Muscle of leg (tissue), 11 donors: ENCODE data around the gene NCOA3. TPM values are rescaled to one million over a fixed set of nuclear protein-coding genes. Genes with fewer than 3 reads are reported as not detected.
"Not testable (repeated sequence)": the region's sequence is repeated elsewhere in the genome, so short reads cannot be mapped to it uniquely, and the experiment has no call there.

Experiments
- DNase-seq: peaks from one replicate; pipeline ENCODE4 v3.0.0; 2013
- H3K27ac ChIP-seq: one replicate; pipeline ENCODE4 v1.5.1; 2013; ENCODE audit warnings: mild to moderate bottlenecking, low read length, control low read depth
- H3K27me3 ChIP-seq: one replicate; pipeline ENCODE4 v1.6.1; 2013; ENCODE audit warnings: low read length; ENCODE audit not compliant: control insufficient read depth, insufficient read depth
- H3K36me3 ChIP-seq: one replicate; pipeline ENCODE4 v1.6.1; 2013; ENCODE audit warnings: low read length; ENCODE audit not compliant: control insufficient read depth, insufficient read depth
- H3K4me1 ChIP-seq: one replicate; pipeline ENCODE4 v1.6.1; 2013; ENCODE audit warnings: low read length; ENCODE audit not compliant: control insufficient read depth, insufficient read depth
- H3K4me3 ChIP-seq: one replicate; pipeline ENCODE4 v1.5.1; 2013; ENCODE audit warnings: low read length, control low read depth
- H3K9me3 ChIP-seq: replicated peaks from 2 replicates; pipeline ENCODE4 v1.6.1; 2013; ENCODE audit warnings: low read depth, low read length; ENCODE audit not compliant: control insufficient read depth
- WGBS: methylation state at CpG from one replicate; pipeline ENCODE4 v1.1.5; 2013; ENCODE audit warnings: missing lambda C conversion rate; ENCODE audit not compliant: insufficient coverage; 5-methylcytosine and 5-hydroxymethylcytosine counted together
- polyA plus RNA-seq, 8 donors: library from polyadenylated mRNA; unstranded; fragments of 120-200 nt; gene quantifications; one replicate each; pipeline versions ENCODE4 v1.2.1 to v1.2.3, GENCODE V29; 2013; ENCODE audit warnings: inconsistent platforms in 1 of 8, low replicate concordance in 1 of 8; ENCODE audit not compliant: insufficient read length in 8 of 8, insufficient read depth in 1 of 8
- total RNA-seq: library from RNA; stranded (reverse); fragments of 120-200 nt; gene quantifications from one replicate; pipeline ENCODE4 v1.2.4, GENCODE V29; 2013

NCOA3 gene
- total and polyA plus RNA-seq, 9 donors = 11.0 to 19.1 (median 14.2) TPM

GRCh38 chr20:47458280-47459050 is 43.2 kb upstream of the NCOA3 start:
- DNase-seq, H3K27me3 ChIP-seq, H3K9me3 ChIP-seq, H3K36me3 ChIP-seq, H3K27ac ChIP-seq, H3K4me1 ChIP-seq, H3K4me3 ChIP-seq: not testable (repeated sequence)
- no CpG with 5 or more reads among the region's 8 CpGs for WGBS

GRCh38 chr20:47459344-47460073 is 42.2 kb upstream of the NCOA3 start:
- H3K27ac ChIP-seq = no peak overlapping the region
- WGBS = 85% methylated on average over 6 of the region's 9 CpGs

GRCh38 chr20:47460761-47461112 is 41.0 kb upstream of the NCOA3 start:
- WGBS = no CpG with 5 or more reads among the region's 6 CpGs
- not testable (repeated sequence) for H3K4me3 ChIP-seq, DNase-seq, H3K4me1 ChIP-seq, H3K9me3 ChIP-seq, H3K27ac ChIP-seq, H3K36me3 ChIP-seq, H3K27me3 ChIP-seq

More at GRCh38 chr20:47459344-47460073, 42.2 kb upstream of the NCOA3 start:
- no peak for DNase-seq
- Histone ChIP-seq H3K27me3 (no peaks in the 10 kb centered on the region), H3K4me1 (no peaks in the 10 kb centered on the region), H3K36me3 (no peaks in the 10 kb centered on the region), H3K4me3 (no peak overlapping the region), H3K9me3 (no peaks in the 10 kb centered on the region)

GRCh38 chr20:47461120-47461685 is 40.5 kb upstream of the NCOA3 start:
- DNase-seq = no peak
- Histone ChIP-seq H3K9me3 (no peaks in the 10 kb centered on the region), H3K36me3 (no peaks in the 10 kb centered on the region), H3K4me3 (no peak overlapping the region), H3K27me3 (no peaks in the 10 kb centered on the region), H3K4me1 (no peaks in the 10 kb centered on the region), H3K27ac (no peak overlapping the region)
- 60% methylated on average over 2 of the region's 5 CpGs for WGBS

GRCh38 chr20:47461906-47462305 is 39.8 kb upstream of the NCOA3 start:
- DNase-seq, H3K9me3 ChIP-seq, H3K36me3 ChIP-seq, H3K27me3 ChIP-seq, H3K4me1 ChIP-seq, H3K4me3 ChIP-seq, H3K27ac ChIP-seq: not testable (repeated sequence)
- 100% methylated on average over 2 of the region's 5 CpGs for WGBS

GRCh38 chr20:47464380-47465101 is 37.1 kb upstream of the NCOA3 start:
- no peaks in the 10 kb centered on the region for H3K9me3 ChIP-seq
- WGBS = no CpG with 5 or more reads among the region's 11 CpGs
- peak; percentile 85 for DNase-seq
- H3K27ac ChIP-seq = no peak overlapping the region
- H3K4me1 ChIP-seq = no peaks in the 10 kb centered on the region
- no peak overlapping the region for H3K4me3 ChIP-seq
- no peaks in the 10 kb centered on the region for H3K27me3 ChIP-seq
- H3K36me3 ChIP-seq = no peaks in the 10 kb centered on the region

- H3K9me3 ChIP-seq = no peaks in the 10 kb centered on the region
- no peak overlapping the region for H3K27ac ChIP-seq
- H3K4me1 ChIP-seq = no peaks in the 10 kb centered on the region
- no peak overlapping the region for H3K4me3 ChIP-seq
- no peaks in the 10 kb centered on the region for H3K36me3 ChIP-seq
- no peak for DNase-seq
- no peaks in the 10 kb centered on the region for H3K27me3 ChIP-seq
- 93% methylated on average over 13 of the region's 16 CpGs for WGBS
Observed at GRCh38 chr20:47465335-47466090, 36.2 kb upstream of the NCOA3 start.

- no peak overlapping the region for H3K27ac ChIP-seq
- WGBS = 91% methylated on average over 2 of the region's 2 CpGs
- no peaks in the 10 kb centered on the region for H3K4me1 ChIP-seq
- H3K9me3 ChIP-seq = no peaks in the 10 kb centered on the region
- H3K36me3 ChIP-seq = no peaks in the 10 kb centered on the region
- no peak overlapping the region for H3K4me3 ChIP-seq
- H3K27me3 ChIP-seq = no peaks in the 10 kb centered on the region
- no peak for DNase-seq
Observed at GRCh38 chr20:47466213-47466612, 35.5 kb upstream of the NCOA3 start.

- no peak overlapping the region for H3K4me3 ChIP-seq
- H3K36me3 ChIP-seq = no peaks in the 10 kb centered on the region
- H3K4me1 ChIP-seq = no peaks in the 10 kb centered on the region
- H3K27ac ChIP-seq = no peak overlapping the region
- no peak for DNase-seq
- WGBS = 92% methylated on average over 9 of the region's 15 CpGs
- H3K9me3 ChIP-seq = no peaks in the 10 kb centered on the region
- H3K27me3 ChIP-seq = no peaks in the 10 kb centered on the region
Observed at GRCh38 chr20:47466704-47467459, 34.8 kb upstream of the NCOA3 start.
